ENCODE data around the gene MYLK.

Gene MYLK

GRCh38 chr3:123689831-123690230 lies 194.3 kb downstream of the MYLK start:
- no peak for DNase-seq

- no peak for DNase-seq
These were observed 195.8 kb downstream of the MYLK start for GRCh38 chr3:123688241-123688747.

GRCh38 chr3:123687286-123687685 lies 196.8 kb downstream of the MYLK start:
- no peak for DNase-seq

DNA sequence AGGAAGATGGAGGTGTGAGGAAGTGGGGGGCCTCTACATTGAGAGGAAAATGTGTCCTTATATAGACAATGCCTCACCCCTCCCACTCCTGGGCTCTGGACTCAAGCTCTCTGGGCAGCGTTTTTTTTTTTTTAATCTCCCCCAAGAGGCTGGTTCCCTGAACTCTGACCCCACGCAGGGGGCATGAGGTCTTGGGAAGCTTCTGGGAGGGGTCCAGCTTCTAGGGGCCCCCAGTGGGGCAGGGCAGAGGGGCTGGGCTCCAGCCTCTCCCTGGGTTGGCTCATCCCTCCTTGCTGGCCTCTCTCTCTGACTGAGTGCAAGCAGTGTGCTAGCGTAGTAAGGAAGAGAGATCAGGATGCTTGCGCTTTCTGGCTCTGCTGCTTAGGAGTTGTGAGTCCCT lies 197.9 kb downstream of the MYLK start:
- no peak for DNase-seq

- DNase-seq = no peak
These were observed 198.4 kb downstream of the MYLK start for GRCh38 chr3:123685780-123686179.

GRCh38 chr3:123684636-123685035 lies 199.5 kb downstream of the MYLK start:
- DNase-seq = no peak

DNA sequence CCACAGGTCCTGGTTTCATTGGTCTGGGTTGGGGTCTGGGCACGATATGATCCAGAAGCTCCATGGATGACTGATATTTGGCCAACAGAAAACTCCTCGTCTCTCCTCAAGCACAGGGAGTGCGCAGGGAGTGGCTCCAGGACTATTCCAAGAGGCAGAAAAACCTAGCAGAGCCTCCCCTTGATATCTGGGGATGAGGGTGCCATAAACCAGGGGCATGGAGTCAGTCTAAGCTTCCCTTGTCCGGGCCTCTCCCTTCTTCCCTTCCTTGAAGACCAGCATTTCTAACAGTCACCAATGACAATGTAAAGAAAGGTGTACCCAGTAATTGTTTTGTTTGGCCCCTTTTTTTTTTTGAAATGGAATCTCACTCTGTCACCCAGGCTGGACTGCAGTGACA lies 199.9 kb downstream of the MYLK start:
- DNase-seq = no peak

DNA sequence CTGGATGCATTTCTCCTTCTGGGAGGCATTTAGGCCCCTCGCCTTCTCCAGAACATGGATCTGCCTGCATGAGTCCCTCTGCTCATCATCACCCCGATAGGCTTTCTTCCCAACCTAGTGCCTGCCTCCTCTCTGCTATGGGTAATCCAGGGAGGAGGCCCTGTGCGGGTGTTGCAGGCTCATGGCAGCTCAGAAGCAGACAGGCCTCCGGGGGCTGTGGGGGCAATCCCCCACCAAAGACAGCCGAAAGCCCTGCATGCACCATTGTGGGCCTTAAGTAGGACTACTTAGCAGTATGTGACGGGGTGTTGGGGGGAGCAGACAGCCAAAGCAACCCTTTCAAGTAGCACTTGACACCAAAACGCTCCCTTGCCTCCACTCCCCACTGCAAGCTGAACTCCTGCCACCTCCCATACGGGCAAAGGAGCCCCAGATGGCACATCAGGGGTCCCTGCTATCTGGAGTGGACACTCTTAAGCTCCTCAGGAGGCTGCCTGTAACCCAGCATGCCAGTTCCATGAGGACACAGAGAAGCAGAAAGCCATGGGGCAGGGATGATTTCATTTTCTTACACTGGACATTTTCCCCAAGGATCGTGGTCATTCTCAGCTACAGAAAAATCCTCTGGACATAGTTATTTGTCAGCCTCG lies 200.5 kb downstream of the MYLK start:
- DNase-seq = no peak

DNA sequence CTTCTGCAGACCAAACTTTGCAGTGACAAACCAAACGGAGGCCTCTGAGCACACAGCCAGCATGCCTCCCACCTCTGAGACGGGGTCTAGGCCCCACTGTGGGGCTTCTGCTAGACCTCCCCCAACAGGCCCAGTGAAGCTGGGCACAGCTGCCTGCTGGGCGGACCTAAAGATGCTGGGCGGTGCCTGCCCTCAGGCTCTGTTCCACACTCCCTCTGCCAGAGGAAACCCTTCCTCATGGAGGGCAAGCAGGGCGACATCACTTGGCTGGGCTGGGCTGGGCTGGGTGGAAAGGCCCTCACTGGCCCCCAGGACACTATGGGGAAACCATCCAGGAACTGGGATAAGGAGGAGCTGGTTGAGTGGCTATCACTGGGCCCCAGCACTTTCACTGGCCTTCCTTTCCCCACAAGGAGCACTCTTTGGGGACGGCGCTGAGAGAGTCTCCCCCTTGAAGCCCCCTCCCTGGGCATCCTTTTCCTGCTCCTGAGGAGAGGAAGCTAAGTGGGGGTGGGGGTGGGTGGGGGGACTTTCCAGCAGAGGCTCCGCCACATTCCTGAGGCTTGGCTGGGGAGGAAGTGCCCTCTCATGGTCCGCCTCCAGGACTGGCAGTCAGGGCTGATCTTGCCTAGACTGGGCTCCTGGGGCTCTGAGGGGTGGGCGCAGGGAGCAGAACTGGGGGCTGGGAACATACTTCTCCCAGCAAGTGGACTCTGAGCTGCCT lies 201.2 kb downstream of the MYLK start:
- no peak for DNase-seq

DNA sequence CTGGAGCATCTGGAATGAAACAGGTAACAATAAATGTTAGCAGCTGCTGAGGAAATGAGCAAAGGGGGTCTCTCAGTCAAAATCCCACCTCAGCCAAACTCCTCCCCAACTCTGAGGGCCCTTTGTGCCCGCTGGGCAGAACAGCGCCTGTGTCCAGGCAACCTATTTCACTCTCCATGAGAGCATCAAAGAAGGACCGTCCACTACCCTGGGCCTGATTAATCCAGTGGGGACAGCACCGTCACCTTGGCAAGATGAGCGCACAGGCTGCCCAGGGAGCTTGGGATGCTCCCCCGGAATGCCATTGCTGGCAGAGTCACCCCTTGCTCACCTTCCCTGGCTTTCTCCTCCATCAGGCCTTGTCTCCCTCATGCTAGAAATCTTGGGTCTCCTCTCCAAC lies 201.8 kb downstream of the MYLK start:
- DNase-seq = no peak

DNA sequence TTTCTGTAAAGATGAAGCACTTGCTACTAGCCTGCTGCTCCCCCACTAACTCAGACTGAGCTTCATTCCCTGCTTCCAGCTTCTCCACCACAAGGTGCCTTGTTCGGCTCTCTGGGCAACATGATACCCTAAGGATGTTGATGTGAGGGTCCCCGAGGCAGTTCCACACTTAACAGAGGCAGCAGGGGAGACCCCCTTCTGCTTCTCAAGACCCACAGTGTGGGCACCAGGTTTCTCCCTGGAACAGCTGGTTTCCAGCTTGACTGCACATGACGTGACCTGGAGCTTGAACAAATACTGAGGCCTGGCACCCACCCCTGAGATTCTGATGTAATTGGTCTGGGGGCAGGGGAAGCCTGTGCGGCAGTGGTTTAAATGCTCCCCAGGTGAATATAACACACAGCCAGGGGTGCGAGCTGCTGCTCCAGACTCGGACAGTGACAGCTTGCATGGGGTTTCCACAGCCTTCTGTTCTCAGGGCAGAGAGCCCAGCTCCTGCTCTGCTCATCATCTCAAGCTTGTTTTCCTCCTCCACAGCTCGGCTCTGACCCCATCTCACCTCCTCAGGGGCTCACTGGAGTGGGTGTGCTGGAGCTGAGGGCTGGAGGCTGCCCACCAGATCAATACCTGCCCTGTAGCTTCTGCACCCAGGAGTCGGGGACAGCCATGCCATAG lies 204.3 kb downstream of the MYLK start:
- peak; percentile 71 for DNase-seq

GRCh38 chr3:123678108-123678511 lies 206.0 kb downstream of the MYLK start:
- no peak for DNase-seq

DNA sequence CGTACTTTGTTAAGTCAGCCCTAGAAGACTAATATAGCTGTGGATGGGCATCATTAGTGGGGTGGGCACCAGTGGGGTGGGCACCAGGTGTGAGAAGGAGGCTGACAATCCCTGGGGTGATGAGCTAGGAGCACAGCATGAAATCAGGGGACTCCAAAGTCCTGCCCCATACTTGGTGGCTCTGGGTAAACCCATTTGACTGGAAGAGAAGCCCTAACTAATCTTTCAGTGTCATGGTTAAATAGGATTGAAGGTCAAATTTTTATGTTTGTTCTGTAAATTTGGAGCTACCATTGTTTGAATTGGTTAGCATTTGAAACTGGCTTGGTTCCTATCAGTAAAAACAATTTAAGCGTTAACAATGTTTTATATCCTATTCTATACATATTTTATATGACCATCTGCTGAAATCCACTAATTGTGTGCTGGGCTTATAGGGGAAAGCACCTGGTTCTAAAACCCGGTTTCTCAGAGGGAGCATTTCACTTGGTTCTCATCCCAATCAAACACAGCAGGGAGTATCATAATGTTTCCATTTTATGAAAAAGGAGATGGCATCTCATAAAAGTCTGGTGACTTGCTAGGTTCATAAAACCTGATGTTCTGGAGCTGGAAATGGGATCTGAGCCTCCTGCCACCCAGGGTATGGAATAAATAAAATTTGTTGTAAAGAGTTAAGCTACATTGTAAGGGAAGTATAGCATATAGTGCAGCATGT lies 211.5 kb downstream of the MYLK start:
- peak; percentile 29 for DNase-seq

DNA sequence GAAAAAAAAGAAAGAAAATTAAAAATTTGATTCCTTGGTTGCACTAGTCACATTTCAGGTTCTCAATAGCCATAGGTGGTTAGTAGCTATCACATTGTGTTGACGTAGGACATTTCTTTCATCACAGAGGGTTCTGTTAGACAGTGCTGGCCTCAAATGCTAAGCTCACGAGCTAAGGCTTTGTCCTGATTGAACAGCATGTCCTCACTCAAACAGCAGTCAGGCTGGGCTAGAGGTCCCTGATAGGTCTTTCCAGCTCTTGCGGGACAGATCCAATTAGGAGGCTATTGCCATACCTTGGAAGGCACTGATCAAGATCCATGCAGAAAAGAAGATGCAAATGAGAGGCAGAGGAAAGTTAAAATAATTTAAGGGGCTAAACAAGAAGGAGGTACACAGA lies 213.4 kb downstream of the MYLK start:
- DNase-seq = no peak

DNA sequence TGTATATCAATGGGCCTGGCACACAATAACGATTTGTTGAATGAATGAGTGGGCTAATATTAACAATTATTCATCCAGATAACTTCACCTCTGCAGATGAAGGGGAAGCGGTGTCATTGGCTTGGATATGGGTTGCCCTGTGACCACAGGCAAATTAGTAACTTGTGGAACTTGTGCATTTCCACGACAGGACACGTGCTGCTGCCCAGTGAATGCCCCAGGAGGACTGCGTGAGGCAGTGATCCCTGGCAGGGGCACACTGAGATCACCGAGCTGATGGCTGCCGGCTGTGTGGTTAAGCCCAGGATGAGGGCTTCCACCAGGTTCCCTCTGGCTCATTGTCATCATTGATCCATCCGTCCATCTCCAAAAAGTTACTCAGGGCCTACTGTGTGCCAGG lies 215.2 kb downstream of the MYLK start:
- no peak for DNase-seq

- DNase-seq = no peak
These were observed 216.3 kb downstream of the MYLK start for GRCh38 chr3:123667784-123668183.

- DNase-seq = no peak
These were observed 219.4 kb downstream of the MYLK start for GRCh38 chr3:123664753-123665152.

GRCh38 chr3:123663977-123664376 lies 220.2 kb downstream of the MYLK start:
- DNase-seq = peak; percentile 13

DNA sequence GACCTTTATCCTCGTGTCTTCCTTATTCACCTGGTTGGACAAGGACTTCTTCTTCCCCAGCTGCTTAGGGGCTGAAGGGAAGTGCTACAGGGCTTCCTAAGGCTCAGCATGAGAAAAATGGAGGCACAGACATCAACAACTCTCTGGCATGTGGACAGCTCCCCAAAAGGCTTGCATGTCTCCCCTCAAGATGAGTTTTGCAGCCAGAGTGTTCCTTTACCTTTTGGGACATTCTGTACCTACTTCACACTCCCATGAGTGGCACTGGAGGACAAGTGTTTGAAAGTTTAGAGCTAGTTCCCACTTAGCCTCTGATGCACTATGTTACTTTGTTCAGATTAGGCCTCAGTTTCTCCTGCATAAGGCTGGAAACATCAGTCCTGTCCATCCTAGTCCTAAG lies 222.2 kb downstream of the MYLK start:
- no peak for DNase-seq

- peak; percentile 63 for DNase-seq
These were observed 223.2 kb downstream of the MYLK start for GRCh38 chr3:123660900-123661299.

DNA sequence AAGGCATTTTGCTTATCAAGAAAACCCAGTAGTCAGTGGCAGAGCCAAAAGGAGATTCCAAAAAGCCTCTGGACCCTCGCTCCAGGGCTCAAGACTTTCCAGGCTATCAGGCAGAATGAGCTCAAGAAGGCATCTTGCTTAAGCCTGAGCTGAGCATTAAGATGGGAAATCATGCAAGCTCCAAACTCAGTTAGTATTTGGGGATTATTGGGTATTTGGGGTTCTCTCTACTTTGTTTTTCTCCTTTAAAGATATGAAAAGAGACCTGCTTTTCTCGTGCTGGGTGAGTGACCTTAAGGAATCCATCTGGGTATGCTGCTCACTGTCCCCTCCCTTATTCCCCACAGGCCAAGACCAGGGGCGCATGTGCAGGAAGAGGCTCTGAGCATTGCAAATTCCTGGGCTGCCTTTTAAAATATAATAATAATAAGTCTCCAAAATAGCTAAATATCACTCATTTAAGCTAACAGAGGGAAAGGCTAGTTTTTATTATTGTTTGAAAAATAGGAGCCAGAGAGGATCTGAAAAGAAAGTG lies 223.9 kb downstream of the MYLK start:
- DNase-seq = no peak

DNA sequence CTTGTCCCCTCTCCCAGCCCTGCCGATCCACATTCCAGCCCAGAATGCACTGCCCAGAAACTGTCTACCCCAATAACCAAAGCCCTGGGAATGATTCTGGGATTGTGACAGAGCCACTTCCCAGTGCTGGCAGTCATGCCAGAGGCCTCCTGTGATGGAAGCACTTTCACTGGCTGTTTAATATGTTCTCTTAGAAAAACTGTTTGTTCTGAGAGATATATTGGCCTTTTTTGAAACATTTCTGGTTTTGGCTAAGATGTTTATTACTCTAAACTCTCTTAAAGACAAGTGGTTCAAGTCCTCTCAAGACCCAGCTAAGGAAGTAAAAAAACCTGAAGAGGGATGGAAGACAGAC lies 225.3 kb downstream of the MYLK start:
- DNase-seq = no peak
